ENCODE results near the gene NBEA.

Gene NBEA

DNA sequence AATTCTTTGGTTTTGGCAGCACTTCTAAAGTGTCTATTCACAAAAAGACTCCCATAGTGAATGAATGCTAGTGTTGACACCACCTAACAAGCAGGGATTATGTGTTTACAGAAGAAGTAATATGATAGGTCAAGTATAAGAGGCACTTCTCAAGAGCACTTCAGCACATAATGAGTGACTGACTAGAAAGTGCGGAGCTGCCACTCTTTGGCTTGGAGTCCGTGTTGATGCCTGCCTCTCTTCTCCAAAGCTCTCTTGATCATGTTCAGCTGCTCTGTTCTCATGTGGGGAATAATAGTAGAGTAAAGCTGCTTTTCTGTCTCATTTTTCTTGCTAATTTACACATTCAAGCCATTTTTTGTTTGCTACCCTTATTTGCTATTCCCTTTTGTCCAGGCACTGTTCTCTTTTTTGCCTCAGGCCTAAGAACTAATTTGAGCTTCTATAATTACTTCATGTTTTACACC is 557.2 kb downstream of the NBEA start (continued):
- TF ChIP-seq ZNF664 (tag by site-specific recombination; IDR thresholded peaks at IDR 0.05) = 0 out of 2 replicates have a peak, but pooled peaks have one; percentile 36
- TF ChIP-seq ZFP37 (tag by site-specific recombination; IDR thresholded peaks at IDR 0.05) = no peak
- peak; percentile 65 for TF ChIP-seq GLIS1 (tag by site-specific recombination; IDR thresholded peaks at IDR 0.05)
- TF ChIP-seq GLI2 (tag by site-specific recombination; IDR thresholded peaks at IDR 0.05; ENCODE audit: borderline replicate concordance, low read depth) = peak; percentile 62
- TF ChIP-seq, protein P1, sequence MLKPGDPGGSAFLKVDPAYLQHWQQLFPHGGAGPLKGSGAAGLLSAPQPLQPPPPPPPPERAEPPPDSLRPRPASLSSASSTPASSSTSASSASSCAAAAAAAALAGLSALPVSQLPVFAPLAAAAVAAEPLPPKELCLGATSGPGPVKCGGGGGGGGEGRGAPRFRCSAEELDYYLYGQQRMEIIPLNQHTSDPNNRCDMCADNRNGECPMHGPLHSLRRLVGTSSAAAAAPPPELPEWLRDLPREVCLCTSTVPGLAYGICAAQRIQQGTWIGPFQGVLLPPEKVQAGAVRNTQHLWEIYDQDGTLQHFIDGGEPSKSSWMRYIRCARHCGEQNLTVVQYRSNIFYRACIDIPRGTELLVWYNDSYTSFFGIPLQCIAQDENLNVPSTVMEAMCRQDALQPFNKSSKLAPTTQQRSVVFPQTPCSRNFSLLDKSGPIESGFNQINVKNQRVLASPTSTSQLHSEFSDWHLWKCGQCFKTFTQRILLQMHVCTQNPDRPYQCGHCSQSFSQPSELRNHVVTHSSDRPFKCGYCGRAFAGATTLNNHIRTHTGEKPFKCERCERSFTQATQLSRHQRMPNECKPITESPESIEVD (tag by site-specific recombination; IDR thresholded peaks at IDR 0.05) = peak; percentile 88
- TF ChIP-seq OSR2 (tag by site-specific recombination; IDR thresholded peaks at IDR 0.05) = peak; percentile 96
- TF ChIP-seq ZNF2 (tag by site-specific recombination; IDR thresholded peaks at IDR 0.05) = no peak
- no peak for TF ChIP-seq ZNF473 (tag by site-specific recombination; IDR thresholded peaks at IDR 0.05)
- TF ChIP-seq SP7 (tag by site-specific recombination; IDR thresholded peaks at IDR 0.05) = peak; percentile 84
- TF ChIP-seq PRDM1 (tag by site-specific recombination; IDR thresholded peaks at IDR 0.05) = peak; percentile 15; the same call in 1 of the 2 replicates
- peak; percentile 56; the same call in 1 of the 2 replicates for TF ChIP-seq ZNF394 (tag by site-specific recombination; IDR thresholded peaks at IDR 0.05; ENCODE audit: borderline replicate concordance)
- no peak for TF ChIP-seq MYNN (tag by site-specific recombination; IDR thresholded peaks at IDR 0.05; ENCODE audit: borderline replicate concordance)
- TF ChIP-seq ZNF768 (tag by site-specific recombination; IDR thresholded peaks at IDR 0.05) = no peak

DNA sequence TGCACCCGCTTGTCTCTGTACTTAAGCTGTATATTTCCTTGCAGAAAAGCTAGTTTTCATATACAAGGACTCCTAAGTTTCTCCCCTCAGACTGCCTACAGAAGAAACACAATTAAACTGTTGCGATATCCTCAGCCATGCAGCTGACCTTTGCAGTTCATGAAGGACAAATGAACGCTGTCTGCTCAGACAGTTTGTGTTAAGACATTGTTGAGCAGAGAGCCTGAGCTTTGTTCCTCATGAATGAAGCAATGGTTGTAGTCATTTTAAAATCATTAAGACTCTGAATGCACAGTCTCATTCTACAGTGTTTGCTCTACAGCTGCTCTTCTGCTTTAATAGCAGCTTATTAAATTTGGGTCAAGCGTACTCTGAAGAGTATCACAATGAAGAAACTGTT is 557.6 kb downstream of the NBEA start:
- Histone ChIP-seq H3K4me1 (ENCODE audit: control insufficient read depth, insufficient read depth, low read length) (peaks cover 22% of the 10 kb centered on the region), H3K36me3 (ENCODE audit: control insufficient read depth in 2 of 2, insufficient read depth in 1 of 2, low read length in 2 of 2) (no peaks in the 10 kb centered on the region), H3K27ac (ENCODE audit: extremely low read depth, low read depth, low read length) (no peak overlapping the region), H3K4me3 (ENCODE audit: low read depth, low read length) (no peak overlapping the region), H3K9me3 (ENCODE audit: control insufficient read depth, insufficient read depth, low read depth, low read length) (no peaks in the 10 kb centered on the region)
- ChIA-PET POLR2A (interaction anchor here (1.4 kb wide), 1 partner anchor 23 kb away, joined by 4 read pairs; the partner anchor contains the start of gene MAB21L1), CTCF (interaction anchor here (0.5 to 0.7 kb wide), 4 partner anchors 12 to 846 kb away, joined by 3 to 4 read pairs (median 4); no protein-coding TSS in a partner anchor)
- TF ChIP-seq ZNF223 (tag by site-specific recombination; IDR thresholded peaks at IDR 0.05) = no peak
- no peak for TF ChIP-seq ZNF311 (tag by site-specific recombination; IDR thresholded peaks at IDR 0.05; ENCODE audit: borderline replicate concordance)
- TF ChIP-seq, protein P2, sequence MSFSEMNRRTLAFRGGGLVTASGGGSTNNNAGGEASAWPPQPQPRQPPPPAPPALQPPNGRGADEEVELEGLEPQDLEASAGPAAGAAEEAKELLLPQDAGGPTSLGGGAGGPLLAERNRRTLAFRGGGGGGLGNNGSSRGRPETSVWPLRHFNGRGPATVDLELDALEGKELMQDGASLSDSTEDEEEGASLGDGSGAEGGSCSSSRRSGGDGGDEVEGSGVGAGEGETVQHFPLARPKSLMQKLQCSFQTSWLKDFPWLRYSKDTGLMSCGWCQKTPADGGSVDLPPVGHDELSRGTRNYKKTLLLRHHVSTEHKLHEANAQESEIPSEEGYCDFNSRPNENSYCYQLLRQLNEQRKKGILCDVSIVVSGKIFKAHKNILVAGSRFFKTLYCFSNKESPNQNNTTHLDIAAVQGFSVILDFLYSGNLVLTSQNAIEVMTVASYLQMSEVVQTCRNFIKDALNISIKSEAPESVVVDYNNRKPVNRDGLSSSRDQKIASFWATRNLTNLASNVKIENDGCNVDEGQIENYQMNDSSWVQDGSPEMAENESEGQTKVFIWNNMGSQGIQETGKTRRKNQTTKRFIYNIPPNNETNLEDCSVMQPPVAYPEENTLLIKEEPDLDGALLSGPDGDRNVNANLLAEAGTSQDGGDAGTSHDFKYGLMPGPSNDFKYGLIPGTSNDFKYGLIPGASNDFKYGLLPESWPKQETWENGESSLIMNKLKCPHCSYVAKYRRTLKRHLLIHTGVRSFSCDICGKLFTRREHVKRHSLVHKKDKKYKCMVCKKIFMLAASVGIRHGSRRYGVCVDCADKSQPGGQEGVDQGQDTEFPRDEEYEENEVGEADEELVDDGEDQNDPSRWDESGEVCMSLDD (tag by site-specific recombination; IDR thresholded peaks at IDR 0.05) = no peak
- no peak for TF ChIP-seq PRDM1 (tag by site-specific recombination; IDR thresholded peaks at IDR 0.05)
- no peak for TF ChIP-seq ZNF341 (tag by site-specific recombination; IDR thresholded peaks at IDR 0.05; ENCODE audit: low read depth)
- no peak for TF ChIP-seq ZSCAN30 (tag by site-specific recombination; IDR thresholded peaks at IDR 0.05)
- no peak for TF ChIP-seq ZNF202 (tag by site-specific recombination; IDR thresholded peaks at IDR 0.05; ENCODE audit: borderline replicate concordance)
- no peak for TF ChIP-seq IKZF3 (tag by site-specific recombination; IDR thresholded peaks at IDR 0.05)
- TF ChIP-seq SP3 (tag by site-specific recombination; IDR thresholded peaks at IDR 0.05) = no peak
- TF ChIP-seq ZBTB8A (tag by site-specific recombination; IDR thresholded peaks at IDR 0.05) = no peak
- TF ChIP-seq, protein P3, sequence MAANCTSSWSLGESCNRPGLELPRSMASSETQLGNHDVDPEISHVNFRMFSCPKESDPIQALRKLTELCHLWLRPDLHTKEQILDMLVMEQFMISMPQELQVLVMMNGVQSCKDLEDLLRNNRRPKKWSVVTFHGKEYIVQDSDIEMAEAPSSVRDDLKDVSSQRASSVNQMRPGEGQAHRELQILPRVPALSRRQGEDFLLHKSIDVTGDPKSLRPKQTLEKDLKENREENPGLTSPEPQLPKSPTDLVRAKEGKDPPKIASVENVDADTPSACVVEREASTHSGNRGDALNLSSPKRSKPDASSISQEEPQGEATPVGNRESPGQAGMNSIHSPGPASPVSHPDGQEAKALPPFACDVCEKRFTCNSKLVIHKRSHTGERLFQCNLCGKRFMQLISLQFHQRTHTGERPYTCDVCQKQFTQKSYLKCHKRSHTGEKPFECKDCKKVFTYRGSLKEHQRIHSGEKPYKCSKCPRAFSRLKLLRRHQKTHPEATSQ (tag by site-specific recombination; IDR thresholded peaks at IDR 0.05) = no peak
- no peak for TF ChIP-seq ZNF138 (tag by site-specific recombination; IDR thresholded peaks at IDR 0.05; ENCODE audit: borderline replicate concordance)
- TF ChIP-seq KLF10 (tag by site-specific recombination; IDR thresholded peaks at IDR 0.05) = no peak
- TF ChIP-seq ZNF677 (tag by site-specific recombination; IDR thresholded peaks at IDR 0.05) = no peak
- no peak for TF ChIP-seq ZBTB7A (tag by site-specific recombination; IDR thresholded peaks at IDR 0.05; ENCODE audit: low read depth)
- TF ChIP-seq GLIS2 (tag by site-specific recombination; IDR thresholded peaks at IDR 0.05) = no peak
- no peak for TF ChIP-seq TRIM28 (IDR thresholded peaks at IDR 0.05; ENCODE audit: borderline replicate concordance, low read length)
- TF ChIP-seq, protein P4, sequence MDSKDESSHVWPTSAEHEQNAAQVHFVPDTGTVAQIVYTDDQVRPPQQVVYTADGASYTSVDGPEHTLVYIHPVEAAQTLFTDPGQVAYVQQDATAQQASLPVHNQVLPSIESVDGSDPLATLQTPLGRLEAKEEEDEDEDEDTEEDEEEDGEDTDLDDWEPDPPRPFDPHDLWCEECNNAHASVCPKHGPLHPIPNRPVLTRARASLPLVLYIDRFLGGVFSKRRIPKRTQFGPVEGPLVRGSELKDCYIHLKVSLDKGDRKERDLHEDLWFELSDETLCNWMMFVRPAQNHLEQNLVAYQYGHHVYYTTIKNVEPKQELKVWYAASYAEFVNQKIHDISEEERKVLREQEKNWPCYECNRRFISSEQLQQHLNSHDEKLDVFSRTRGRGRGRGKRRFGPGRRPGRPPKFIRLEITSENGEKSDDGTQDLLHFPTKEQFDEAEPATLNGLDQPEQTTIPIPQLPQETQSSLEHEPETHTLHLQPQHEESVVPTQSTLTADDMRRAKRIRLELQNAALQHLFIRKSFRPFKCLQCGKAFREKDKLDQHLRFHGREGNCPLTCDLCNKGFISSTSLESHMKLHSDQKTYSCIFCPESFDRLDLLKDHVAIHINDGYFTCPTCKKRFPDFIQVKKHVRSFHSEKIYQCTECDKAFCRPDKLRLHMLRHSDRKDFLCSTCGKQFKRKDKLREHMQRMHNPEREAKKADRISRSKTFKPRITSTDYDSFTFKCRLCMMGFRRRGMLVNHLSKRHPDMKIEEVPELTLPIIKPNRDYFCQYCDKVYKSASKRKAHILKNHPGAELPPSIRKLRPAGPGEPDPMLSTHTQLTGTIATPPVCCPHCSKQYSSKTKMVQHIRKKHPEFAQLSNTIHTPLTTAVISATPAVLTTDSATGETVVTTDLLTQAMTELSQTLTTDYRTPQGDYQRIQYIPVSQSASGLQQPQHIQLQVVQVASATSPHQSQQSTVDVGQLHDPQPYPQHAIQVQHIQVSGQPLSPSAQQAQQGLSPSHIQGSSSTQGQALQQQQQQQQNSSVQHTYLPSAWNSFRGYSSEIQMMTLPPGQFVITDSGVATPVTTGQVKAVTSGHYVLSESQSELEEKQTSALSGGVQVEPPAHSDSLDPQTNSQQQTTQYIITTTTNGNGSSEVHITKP (tag by site-specific recombination; IDR thresholded peaks at IDR 0.05) = no peak
